ENCODE results near the gene C1orf198. TPM values are rescaled to one million over a fixed set of nuclear protein-coding genes. Genes with fewer than 3 reads are reported as not detected.

C1orf198 gene
- total RNA-seq, 1 donor: 352 TPM

GRCh38 chr1:230820568-230820967, 47.8 kb downstream of the C1orf198 start:
- Histone ChIP-seq H2AFZ (ENCODE audit: low read length) (no peak overlapping the region), H3K4me2 (ENCODE audit: insufficient read depth, low read length) (no peak overlapping the region), H3K27ac (ENCODE audit: low read depth, low read length) (no peak overlapping the region), H3K36me3 (ENCODE audit: insufficient read depth, low read length) (no peaks in the 10 kb centered on the region), H3K27me3 (ENCODE audit: insufficient read depth, low read length) (no peaks in the 10 kb centered on the region), H3K79me2 (ENCODE audit: insufficient read depth, low read length) (no peaks in the 10 kb centered on the region), H3K4me1 (ENCODE audit: insufficient read depth, low read length) (peaks cover 25% of the 10 kb centered on the region), H4K20me1 (ENCODE audit: insufficient read depth, low read length) (no peaks in the 10 kb centered on the region), H3K9me3 (ENCODE audit: low read depth, low read length) (no peaks in the 10 kb centered on the region), H3K4me3 (ENCODE audit: insufficient read depth, low read length) (no peak overlapping the region)
- DNase-seq (ENCODE audit: insufficient read length, low spot score, missing footprints): no peak
- no peak for TF ChIP-seq CTCF (IDR thresholded peaks at IDR 0.05; ENCODE audit: extremely low read depth, low read depth, low read length)

- Histone ChIP-seq H2AFZ (ENCODE audit: low read length) (no peak overlapping the region), H3K4me2 (ENCODE audit: insufficient read depth, low read length) (no peak overlapping the region), H3K79me2 (ENCODE audit: insufficient read depth, low read length) (no peaks in the 10 kb centered on the region), H3K9me3 (ENCODE audit: low read depth, low read length) (no peaks in the 10 kb centered on the region), H4K20me1 (ENCODE audit: insufficient read depth, low read length) (no peaks in the 10 kb centered on the region), H3K27ac (ENCODE audit: low read depth, low read length) (no peak overlapping the region), H3K4me1 (ENCODE audit: insufficient read depth, low read length) (peaks cover 19% of the 10 kb centered on the region), H3K4me3 (ENCODE audit: insufficient read depth, low read length) (no peak overlapping the region), H3K36me3 (ENCODE audit: insufficient read depth, low read length) (no peaks in the 10 kb centered on the region), H3K27me3 (ENCODE audit: insufficient read depth, low read length) (no peaks in the 10 kb centered on the region)
- no peak for TF ChIP-seq CTCF (IDR thresholded peaks at IDR 0.05; ENCODE audit: extremely low read depth, low read depth, low read length)
- DNase-seq (ENCODE audit: insufficient read length, low spot score, missing footprints): no peak
Measured at GRCh38 chr1:230819976-230820375, 48.3 kb downstream of the C1orf198 start.

- Histone ChIP-seq H3K4me1 (ENCODE audit: insufficient read depth, low read length) (peaks cover 8% of the 10 kb centered on the region), H3K27me3 (ENCODE audit: insufficient read depth, low read length) (no peaks in the 10 kb centered on the region), H4K20me1 (ENCODE audit: insufficient read depth, low read length) (no peaks in the 10 kb centered on the region), H3K4me2 (ENCODE audit: insufficient read depth, low read length) (no peak overlapping the region), H3K27ac (ENCODE audit: low read depth, low read length) (no peak overlapping the region), H3K4me3 (ENCODE audit: insufficient read depth, low read length) (no peak overlapping the region), H3K36me3 (ENCODE audit: insufficient read depth, low read length) (no peaks in the 10 kb centered on the region), H3K9me3 (ENCODE audit: low read depth, low read length) (no peaks in the 10 kb centered on the region), H3K79me2 (ENCODE audit: insufficient read depth, low read length) (no peaks in the 10 kb centered on the region), H2AFZ (ENCODE audit: low read length) (no peak overlapping the region)
- no peak for TF ChIP-seq CTCF (IDR thresholded peaks at IDR 0.05; ENCODE audit: extremely low read depth, low read depth, low read length)
- DNase-seq (ENCODE audit: insufficient read length, low spot score, missing footprints): no peak
Measured at GRCh38 chr1:230818901-230819300, 49.4 kb downstream of the C1orf198 start.

GRCh38 chr1:230818367-230818766, 50.0 kb downstream of the C1orf198 start:
- H3K36me3 ChIP-seq (ENCODE audit: insufficient read depth, low read length): no peaks in the 10 kb centered on the region
- no peak for TF ChIP-seq CTCF (IDR thresholded peaks at IDR 0.05; ENCODE audit: extremely low read depth, low read depth, low read length)
- DNase-seq (ENCODE audit: insufficient read length, low spot score, missing footprints): no peak
- H3K27me3 ChIP-seq (ENCODE audit: insufficient read depth, low read length): no peaks in the 10 kb centered on the region
- peaks cover 8% of the 10 kb centered on the region for H3K4me1 ChIP-seq (ENCODE audit: insufficient read depth, low read length)
- no peak overlapping the region for H2AFZ ChIP-seq (ENCODE audit: low read length)
- no peaks in the 10 kb centered on the region for H3K9me3 ChIP-seq (ENCODE audit: low read depth, low read length)
- H3K27ac ChIP-seq (ENCODE audit: low read depth, low read length): no peak overlapping the region
- H4K20me1 ChIP-seq (ENCODE audit: insufficient read depth, low read length): no peaks in the 10 kb centered on the region
- H3K4me2 ChIP-seq (ENCODE audit: insufficient read depth, low read length): no peak overlapping the region
- H3K79me2 ChIP-seq (ENCODE audit: insufficient read depth, low read length): no peaks in the 10 kb centered on the region
- H3K4me3 ChIP-seq (ENCODE audit: insufficient read depth, low read length): no peak overlapping the region

Data from osteoblast (primary cell).